H9 (cell line): ENCODE measurements around the gene HNF4A. TPM values are rescaled to one million over a fixed set of nuclear protein-coding genes. Genes with fewer than 3 reads are reported as not detected.

Experiments
- DNase-seq: peaks from one replicate; pipeline ENCODE4 v3.0.0-alpha.2; 2017
- H2AFZ ChIP-seq: one replicate; pipeline ENCODE4 v1.6.1; 2013; ENCODE audit warnings: mild to moderate bottlenecking, low read length, control low read depth, moderate library complexity
- H2AK5ac ChIP-seq: 2 replicates; pipeline ENCODE4 v1.6.1; 2013; ENCODE audit warnings: low read length, control low read depth, mixed read lengths; ENCODE audit not compliant: insufficient read length
- H2BK120ac ChIP-seq: one replicate; pipeline ENCODE4 v1.6.1; 2013; ENCODE audit warnings: low read depth, mild to moderate bottlenecking, low read length, control low read depth, inconsistent platforms; ENCODE audit not compliant: poor library complexity, severe bottlenecking
- H2BK12ac ChIP-seq: 2 replicates; pipeline ENCODE4 v1.6.1; 2013; ENCODE audit warnings: low read length, control low read depth, mixed read lengths, low read depth; ENCODE audit not compliant: insufficient read length
- H2BK15ac ChIP-seq: 2 replicates; pipeline ENCODE4 v1.6.1; 2013; ENCODE audit warnings: low read depth, low read length, control low read depth
- H2BK20ac ChIP-seq: one replicate; pipeline ENCODE4 v1.6.1; 2013; ENCODE audit warnings: low read depth, mild to moderate bottlenecking, low read length, control low read depth, inconsistent platforms; ENCODE audit not compliant: poor library complexity, severe bottlenecking
- H2BK5ac ChIP-seq: 2 replicates; pipeline ENCODE4 v1.6.1; 2013; ENCODE audit warnings: low read length, control low read depth, mixed read lengths; ENCODE audit not compliant: insufficient read length
- H3K14ac ChIP-seq: 2 replicates; pipeline ENCODE4 v1.6.1; 2013; ENCODE audit warnings: low read length, control low read depth; ENCODE audit not compliant: insufficient read depth
- H3K18ac ChIP-seq: 2 replicates; pipeline ENCODE4 v1.6.1; 2013; ENCODE audit warnings: low read depth, mild to moderate bottlenecking, mixed read lengths, low read length, control low read depth; ENCODE audit not compliant: insufficient read length
- H3K23ac ChIP-seq: 2 replicates; pipeline ENCODE4 v1.6.1; 2013; ENCODE audit warnings: low read length, control low read depth, mixed read lengths, low read depth; ENCODE audit not compliant: insufficient read length
- H3K23me2 ChIP-seq: 2 replicates; pipeline ENCODE4 v1.6.1; 2013; ENCODE audit warnings: low read depth, mild to moderate bottlenecking, mixed read lengths, low read length, control low read depth; ENCODE audit not compliant: insufficient read length, poor library complexity, severe bottlenecking
- H3K27ac ChIP-seq: 2 replicates; pipeline ENCODE4 v1.5.1; 2013; ENCODE audit warnings: low read length, control low read depth, mixed read lengths, low read depth; ENCODE audit not compliant: insufficient read length
- H3K27me3 ChIP-seq: 2 replicates; pipeline ENCODE4 v1.6.1; 2013; ENCODE audit warnings: low read length, control low read depth, inconsistent platforms; ENCODE audit not compliant: insufficient read depth
- H3K4ac ChIP-seq: 2 replicates; pipeline ENCODE4 v1.6.1; 2013; ENCODE audit warnings: low read depth, mild to moderate bottlenecking, control low read depth, inconsistent platforms, low read length, moderate library complexity
- H3K4me1 ChIP-seq: 2 replicates; pipeline ENCODE4 v1.6.1; 2013; ENCODE audit warnings: low read length, control low read depth, inconsistent platforms; ENCODE audit not compliant: insufficient read depth
- H3K4me2 ChIP-seq: 2 replicates; pipeline ENCODE4 v1.6.1; 2013; ENCODE audit warnings: low read length, control low read depth, mixed read lengths; ENCODE audit not compliant: insufficient read length, insufficient read depth
- H3K56ac ChIP-seq: 2 replicates; pipeline ENCODE4 v1.6.1; 2013; ENCODE audit warnings: low read depth, mild to moderate bottlenecking, mixed read lengths, low read length, control low read depth; ENCODE audit not compliant: insufficient read length
- H3K79me1 ChIP-seq: 2 replicates; pipeline ENCODE4 v1.6.1; 2013; ENCODE audit warnings: low read depth, mild to moderate bottlenecking, moderate library complexity, low read length, control low read depth, inconsistent platforms; ENCODE audit not compliant: insufficient read depth, poor library complexity, severe bottlenecking
- H3K79me2 ChIP-seq: 2 replicates; pipeline ENCODE4 v1.6.1; 2013; ENCODE audit warnings: low read length, control low read depth, inconsistent platforms; ENCODE audit not compliant: insufficient read depth
- H3K9ac ChIP-seq: 2 replicates; pipeline ENCODE4 v1.6.1; 2013; ENCODE audit warnings: low read length, control low read depth, mixed read lengths; ENCODE audit not compliant: insufficient read length; ENCODE audit errors: extremely low read depth
- H3K9me3 ChIP-seq: one replicate; pipeline ENCODE4 v1.6.1; 2013; ENCODE audit warnings: low read depth, low read length, inconsistent platforms; ENCODE audit not compliant: control insufficient read depth
- H3T11ph ChIP-seq: one replicate; pipeline ENCODE4 v1.6.1; 2013; ENCODE audit warnings: mild to moderate bottlenecking, low read length, control low read depth, inconsistent platforms
- H4K20me1 ChIP-seq: one replicate; pipeline ENCODE4 v1.6.1; 2013; ENCODE audit not compliant: control insufficient read depth, insufficient read length, insufficient read depth
- H4K5ac ChIP-seq: 2 replicates; pipeline ENCODE4 v1.6.1; 2013; ENCODE audit warnings: low read depth, mild to moderate bottlenecking, mixed read lengths, low read length, control low read depth; ENCODE audit not compliant: insufficient read length
- H4K8ac ChIP-seq: replicated peaks from 2 replicates; pipeline ENCODE4 v1.6.1; 2013; ENCODE audit warnings: low read length, control low read depth, mixed read lengths, low read depth; ENCODE audit not compliant: insufficient read length
- H4K91ac ChIP-seq: 2 replicates; pipeline ENCODE4 v1.6.1; 2013; ENCODE audit warnings: low read depth, mild to moderate bottlenecking, moderate library complexity, mixed read lengths, low read length, control low read depth; ENCODE audit not compliant: insufficient read length
- H3K27ac Mint-ChIP-seq, 3 experiments: 2 replicates in 2 of 3; 3 replicates in 1 of 3; pipeline ENCODE4 v1.8.0; 2020 to 2021; ENCODE audit warnings: mixed read lengths in 3 of 3, mild to moderate bottlenecking in 1 of 3, moderate library complexity in 1 of 3
- H3K27me3 Mint-ChIP-seq: 2 replicates; pipeline ENCODE4 v1.8.0; 2021; ENCODE audit warnings: low read depth, mild to moderate bottlenecking, moderate library complexity, mixed read lengths
- H3K36me3 Mint-ChIP-seq, 3 experiments: 2 replicates in 2 of 3; 3 replicates in 1 of 3; pipeline ENCODE4 v1.8.0; 2020 to 2021; ENCODE audit warnings: low read depth in 3 of 3, mixed read lengths in 3 of 3; ENCODE audit not compliant: insufficient read depth in 1 of 3
- H3K4me1 Mint-ChIP-seq, 2 experiments: 2 replicates each; pipeline ENCODE4 v1.8.0; 2020; ENCODE audit warnings: mixed read lengths in 2 of 2
- H3K4me3 Mint-ChIP-seq, 2 experiments: 2 replicates in 1 of 2; 3 replicates in 1 of 2; pipeline ENCODE4 v1.8.0; 2020 to 2021; ENCODE audit warnings: mild to moderate bottlenecking in 2 of 2, mixed read lengths in 2 of 2, moderate library complexity in 1 of 2
- H3K9me3 Mint-ChIP-seq, 2 experiments: 2 replicates in 1 of 2; 3 replicates in 1 of 2; pipeline ENCODE4 v1.8.0; 2020; ENCODE audit warnings: mild to moderate bottlenecking in 2 of 2, mixed read lengths in 2 of 2, moderate library complexity in 1 of 2
- WGBS: extraction: QIAGEN DNeasy Blood & Tissue Kit; methylation state at CpG from one replicate; pipeline ENCODE4 v1.1.7; 2013; ENCODE audit warnings: missing lambda C conversion rate, low lambda C conversion rate, mixed read lengths; ENCODE audit not compliant: insufficient read length; ENCODE audit errors: extremely low coverage; 5-methylcytosine and 5-hydroxymethylcytosine counted together
- total RNA-seq: library from RNA; stranded (reverse); gene quantifications from 2 replicates; pipeline ENCODE4 v1.2.1, GENCODE V29; 2021
- TF ChIP-seq, protein P1 (sequence below): fragments of 200-600 bp; sonication (generic); conservative IDR thresholded peaks from 3 replicates; pipeline ENCODE4 v1.8.0; 2021; ENCODE audit warnings: antibody characterized with exemption, mild to moderate bottlenecking

HNF4A gene
- total RNA-seq, 1 experiment from 2014 or later: not detected

DNA sequence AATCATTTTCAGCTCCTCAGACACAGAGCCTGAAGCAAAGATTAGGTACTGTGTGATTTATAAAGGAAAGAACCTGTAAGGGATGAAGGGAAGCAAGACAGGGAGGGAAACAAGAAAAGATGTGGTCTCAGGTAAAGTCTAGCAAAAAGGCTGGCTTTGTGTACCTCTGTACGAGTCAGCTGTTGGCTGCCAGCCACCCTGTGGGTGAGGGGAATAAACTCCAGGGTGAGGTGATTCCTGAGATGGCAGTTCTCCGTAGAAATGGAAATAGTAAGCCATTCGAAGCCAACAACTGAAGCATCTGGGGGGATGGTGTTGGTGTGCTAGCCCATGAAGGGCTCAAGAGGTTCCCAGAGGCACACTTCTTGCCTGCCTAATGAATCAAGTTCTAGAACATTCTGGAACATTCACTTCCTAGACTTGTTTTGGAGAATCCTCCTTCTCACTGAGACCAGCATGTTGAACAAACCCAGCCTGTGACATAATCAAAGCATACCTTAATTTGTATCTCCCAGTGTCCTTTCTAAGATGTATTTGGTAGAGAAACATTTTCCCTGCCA is 109.6 kb downstream of the HNF4A start:
- Histone ChIP-seq H3K18ac (no peak overlapping the region), H3T11ph (no peak overlapping the region), H2BK5ac (no peak overlapping the region), H3K9me3 (no peaks in the 10 kb centered on the region), H3K4me1 (no peaks in the 10 kb centered on the region), H4K5ac (no peak overlapping the region), H2BK12ac (no peak overlapping the region), H3K79me2 (no peaks in the 10 kb centered on the region), H2AK5ac (no peak overlapping the region), H3K23me2 (no peaks in the 10 kb centered on the region), H2AFZ (no peak overlapping the region), H4K91ac (no peak overlapping the region), H3K14ac (no peak overlapping the region), H3K79me1 (no peaks in the 10 kb centered on the region), H3K4ac (no peak overlapping the region), H2BK15ac (no peak overlapping the region), H3K27ac (no peak overlapping the region), H2BK120ac (no peak overlapping the region), H3K56ac (no peak overlapping the region), H3K4me2 (no peak overlapping the region), H3K9ac (no peak overlapping the region), H3K27me3 (no peaks in the 10 kb centered on the region), H2BK20ac (no peak overlapping the region), H4K8ac (no peak overlapping the region), H3K23ac (no peak overlapping the region), H4K20me1 (no peaks in the 10 kb centered on the region)
- H3K4me1 Mint-ChIP-seq: peaks cover 21% of the 10 kb centered on the region in 2 experiments
- H3K4me3 Mint-ChIP-seq: no peak overlapping the region
- no peak for DNase-seq
- no peaks in the 10 kb centered on the region for H3K9me3 Mint-ChIP-seq
- no peaks in the 10 kb centered on the region for H3K36me3 Mint-ChIP-seq
- TF ChIP-seq, protein P1, sequence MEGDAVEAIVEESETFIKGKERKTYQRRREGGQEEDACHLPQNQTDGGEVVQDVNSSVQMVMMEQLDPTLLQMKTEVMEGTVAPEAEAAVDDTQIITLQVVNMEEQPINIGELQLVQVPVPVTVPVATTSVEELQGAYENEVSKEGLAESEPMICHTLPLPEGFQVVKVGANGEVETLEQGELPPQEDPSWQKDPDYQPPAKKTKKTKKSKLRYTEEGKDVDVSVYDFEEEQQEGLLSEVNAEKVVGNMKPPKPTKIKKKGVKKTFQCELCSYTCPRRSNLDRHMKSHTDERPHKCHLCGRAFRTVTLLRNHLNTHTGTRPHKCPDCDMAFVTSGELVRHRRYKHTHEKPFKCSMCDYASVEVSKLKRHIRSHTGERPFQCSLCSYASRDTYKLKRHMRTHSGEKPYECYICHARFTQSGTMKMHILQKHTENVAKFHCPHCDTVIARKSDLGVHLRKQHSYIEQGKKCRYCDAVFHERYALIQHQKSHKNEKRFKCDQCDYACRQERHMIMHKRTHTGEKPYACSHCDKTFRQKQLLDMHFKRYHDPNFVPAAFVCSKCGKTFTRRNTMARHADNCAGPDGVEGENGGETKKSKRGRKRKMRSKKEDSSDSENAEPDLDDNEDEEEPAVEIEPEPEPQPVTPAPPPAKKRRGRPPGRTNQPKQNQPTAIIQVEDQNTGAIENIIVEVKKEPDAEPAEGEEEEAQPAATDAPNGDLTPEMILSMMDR: no peak
- H3K27me3 Mint-ChIP-seq: no peaks in the 10 kb centered on the region
- WGBS: no CpG with 5 or more reads among the region's 3 CpGs
- no peak overlapping the region for H3K27ac Mint-ChIP-seq
